Ramos (cell line): ENCODE data around the gene SLC38A3.

Experiments used
- in situ Hi-C: fragments of 300-500 bp; cut with MboI; formaldehyde crosslinking; loops from one replicate; pipeline ENCODE4 v1.14.3; 2022; ENCODE audit warnings: low sequenced_read_pairs; ENCODE audit not compliant: unreplicated experiment

Gene SLC38A3

DNA sequence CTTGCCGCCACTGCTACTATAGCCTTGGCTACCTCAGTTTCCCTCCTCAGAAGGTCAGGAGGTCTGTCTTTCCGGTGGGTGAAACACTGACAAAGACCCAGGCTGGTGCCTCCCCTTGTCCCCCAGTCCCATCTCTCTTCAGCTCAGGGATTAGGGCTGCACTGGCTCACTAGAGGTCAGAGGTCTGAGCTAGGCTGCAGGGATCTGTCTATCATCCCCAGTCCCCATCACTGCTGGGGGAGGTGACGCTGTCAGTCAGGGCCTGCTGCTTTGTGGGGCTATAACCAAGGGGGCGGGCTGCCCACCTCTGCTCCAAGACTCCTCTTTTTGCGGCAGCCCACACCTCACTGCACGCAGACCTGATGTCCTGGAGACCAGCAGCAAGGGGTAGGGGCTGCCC, 36.3 kb upstream of the SLC38A3 start:
- in situ Hi-C loops, result no loop called here

DNA sequence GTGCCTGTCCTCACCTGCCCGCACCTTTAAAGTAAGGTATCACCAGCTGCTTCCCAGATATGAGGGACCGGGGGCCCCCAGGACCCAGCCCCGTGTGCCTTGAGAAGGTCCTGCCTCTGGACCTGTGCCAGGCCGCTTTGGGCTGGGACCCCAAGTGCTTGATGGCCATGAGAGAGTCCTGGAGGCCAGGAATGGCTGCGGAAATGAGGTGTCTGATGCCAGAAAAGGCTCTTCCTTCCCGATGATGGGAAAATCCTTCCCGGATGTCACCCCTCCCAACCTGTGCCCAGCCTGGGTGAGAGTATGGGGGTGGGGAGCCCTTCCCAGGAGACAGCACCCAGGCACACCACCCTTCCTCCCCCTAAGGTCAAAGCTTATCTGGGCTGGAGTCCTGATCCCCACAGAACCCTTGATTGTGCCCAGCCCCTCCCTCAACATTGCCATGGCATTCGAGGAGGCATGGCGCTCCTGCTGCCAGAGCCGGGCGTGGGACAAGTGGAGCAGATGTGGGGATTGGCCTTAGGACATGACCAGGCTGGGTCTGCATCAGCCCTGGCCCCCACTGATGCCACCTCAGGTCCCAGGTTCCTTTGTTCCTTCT, 35.7 kb upstream of the SLC38A3 start:
- in situ Hi-C loops, result no loop called here

DNA sequence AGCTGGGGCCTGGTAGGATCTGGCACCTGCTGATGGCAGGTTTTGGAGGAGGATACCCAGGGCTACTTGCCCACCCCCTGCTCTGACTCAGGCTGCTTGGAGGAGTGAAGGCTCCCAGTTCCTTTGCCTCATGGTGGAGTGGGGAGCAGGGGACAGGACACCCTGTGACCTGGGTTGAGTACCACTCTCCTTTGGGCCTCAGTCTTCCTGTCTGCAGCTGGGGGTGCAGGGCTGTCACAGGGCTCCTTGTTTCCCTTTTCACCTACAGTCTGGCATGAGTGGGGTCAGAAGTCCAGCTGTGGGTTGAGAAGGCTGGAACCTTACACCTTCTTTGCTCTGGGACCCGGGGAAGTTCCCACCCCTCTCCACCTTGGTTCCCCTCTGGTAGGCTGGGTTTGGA, 35.2 kb upstream of the SLC38A3 start:
- in situ Hi-C loops, result no loop called here

DNA sequence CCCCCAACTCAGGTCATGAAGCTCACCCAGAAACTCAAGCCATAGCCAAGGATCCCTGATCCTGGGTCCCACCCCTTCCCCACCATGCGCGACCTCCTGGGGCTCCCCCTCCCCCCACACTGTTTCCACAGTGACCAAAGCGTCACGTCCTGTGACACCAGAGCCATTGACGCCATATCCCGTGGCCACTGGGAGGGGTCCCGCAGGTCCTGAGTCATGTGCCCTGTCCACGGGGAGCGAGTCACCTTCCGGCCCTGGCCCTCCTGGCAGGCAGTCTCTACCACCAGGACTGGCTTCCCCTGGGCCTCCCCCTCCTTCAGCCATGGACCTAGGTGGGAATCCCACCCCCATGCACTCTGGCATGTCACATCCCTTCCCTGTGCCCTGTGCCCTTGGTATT, 34.4 kb upstream of the SLC38A3 start:
- in situ Hi-C loops, result no loop called here

DNA sequence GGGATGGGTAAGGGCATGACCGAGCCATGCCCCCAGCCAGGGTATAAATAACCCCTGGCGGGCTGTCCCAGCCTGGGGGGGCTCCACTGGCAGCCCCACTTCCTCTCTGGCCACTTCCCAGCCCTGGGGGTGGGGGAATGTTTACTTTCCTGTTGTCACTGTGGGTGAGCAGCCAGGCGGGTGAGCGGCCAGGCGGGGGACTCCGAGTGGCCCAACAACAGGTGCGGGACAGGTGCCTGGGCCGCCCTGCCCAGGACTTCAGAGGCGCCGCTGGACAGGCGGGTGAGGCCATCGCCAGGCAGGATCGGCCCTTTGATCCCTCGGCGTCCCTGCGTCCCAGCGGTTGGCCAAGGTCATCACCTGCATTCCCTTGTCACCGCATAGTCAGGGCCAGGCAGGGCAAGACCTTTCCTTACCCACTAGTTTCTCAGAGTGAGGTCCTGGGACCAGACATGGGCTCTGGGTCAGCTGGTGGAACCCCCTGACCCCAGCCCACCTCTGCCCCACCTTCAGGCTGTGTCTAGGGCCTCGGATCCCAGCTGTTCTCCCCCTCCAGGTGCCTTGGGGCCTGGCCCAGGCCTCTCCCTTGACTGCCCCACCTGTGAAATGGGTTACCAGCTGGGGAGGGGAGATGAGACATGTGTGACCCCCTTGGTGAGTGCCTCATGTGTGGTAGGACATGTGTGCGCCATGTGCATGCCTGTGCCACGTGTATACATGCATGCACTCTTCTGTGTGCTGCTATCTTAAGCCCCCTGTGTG, 33.4 kb upstream of the SLC38A3 start:
- in situ Hi-C loops, result no loop called here

DNA sequence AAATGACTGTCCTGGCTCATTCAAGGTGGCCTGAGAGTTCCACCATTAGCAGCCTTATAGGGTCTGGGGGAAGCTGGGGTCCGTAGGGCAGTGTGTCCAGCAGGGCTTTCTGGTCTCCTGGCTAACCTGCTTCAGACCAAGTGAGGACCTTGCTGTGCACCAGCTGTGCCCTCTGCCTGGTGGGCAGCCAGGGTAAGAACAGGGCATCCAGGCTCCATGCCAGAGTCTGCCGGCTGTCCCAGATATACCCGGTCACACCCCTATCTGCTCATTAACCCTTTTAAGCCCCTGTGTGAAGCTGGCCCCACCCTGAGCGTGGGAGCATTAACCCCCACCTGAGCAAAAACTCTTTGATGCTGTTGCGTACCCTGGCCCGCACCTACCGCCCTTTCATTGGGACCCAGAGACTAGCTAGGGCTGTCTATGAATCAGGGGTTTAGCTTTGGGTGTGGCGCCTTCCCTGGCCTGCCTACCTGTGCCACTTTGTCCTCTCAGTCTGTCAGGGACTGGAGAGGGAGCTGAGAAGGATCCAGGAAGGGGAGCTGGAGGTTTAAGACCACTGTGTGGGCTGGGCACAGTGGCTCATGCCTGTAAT, 32.3 kb upstream of the SLC38A3 start:
- in situ Hi-C loops, result no loop called here

DNA sequence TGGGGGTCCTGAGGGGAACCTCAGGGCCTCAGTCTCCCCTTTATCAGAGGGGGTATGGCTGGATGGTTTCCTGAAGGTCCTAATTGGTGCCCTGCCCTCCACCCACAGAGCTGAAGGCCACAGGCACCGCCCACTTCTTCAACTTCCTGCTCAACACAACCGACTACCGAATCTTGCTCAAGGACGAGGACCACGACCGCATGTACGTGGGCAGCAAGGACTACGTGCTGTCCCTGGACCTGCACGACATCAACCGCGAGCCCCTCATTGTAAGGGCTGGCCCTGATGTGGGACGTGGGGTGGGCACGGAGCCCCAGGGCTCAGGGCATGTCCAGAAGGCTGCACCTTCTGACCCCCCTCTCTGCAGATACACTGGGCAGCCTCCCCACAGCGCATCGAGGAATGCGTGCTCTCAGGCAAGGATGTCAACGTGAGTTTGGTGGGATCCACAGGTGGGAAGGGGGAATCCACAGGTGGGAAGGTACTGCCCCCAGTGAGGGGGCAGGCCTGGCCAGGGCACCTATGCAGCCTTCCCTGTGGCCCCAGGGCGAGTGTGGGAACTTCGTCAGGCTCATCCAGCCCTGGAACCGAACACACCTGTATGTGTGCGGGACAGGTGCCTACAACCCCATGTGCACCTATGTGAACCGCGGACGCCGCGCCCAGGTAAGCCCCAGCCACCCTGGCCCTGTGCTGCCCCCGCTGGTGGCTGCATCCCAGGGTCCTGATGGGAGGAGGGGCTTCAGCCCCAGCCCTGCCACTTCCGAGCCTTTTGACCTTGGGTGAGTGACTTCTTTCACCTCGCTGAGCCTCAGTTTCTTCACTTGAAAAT, 31.2 kb upstream of the SLC38A3 start:
- in situ Hi-C loops, result no loop called here

DNA sequence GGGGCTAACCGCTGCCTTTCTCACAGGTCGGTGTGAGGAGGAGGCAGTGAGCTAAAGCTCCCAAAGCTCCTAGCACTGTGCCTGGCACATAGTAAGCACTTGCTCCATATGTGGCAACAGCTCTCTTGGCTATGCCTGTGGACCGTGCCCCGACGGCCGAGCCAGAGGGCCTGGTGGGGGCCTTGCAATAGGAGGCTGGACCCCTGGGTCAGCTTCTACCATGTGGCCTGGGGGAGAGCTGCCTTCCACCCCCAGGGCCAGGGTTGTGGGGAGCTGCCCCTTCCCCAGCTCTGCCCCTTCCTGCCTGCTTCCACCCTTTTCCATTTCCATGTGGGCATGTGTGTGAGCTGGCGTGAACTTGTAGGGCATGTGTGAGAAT, 30.6 kb upstream of the SLC38A3 start:
- in situ Hi-C loops, result no loop called here

DNA sequence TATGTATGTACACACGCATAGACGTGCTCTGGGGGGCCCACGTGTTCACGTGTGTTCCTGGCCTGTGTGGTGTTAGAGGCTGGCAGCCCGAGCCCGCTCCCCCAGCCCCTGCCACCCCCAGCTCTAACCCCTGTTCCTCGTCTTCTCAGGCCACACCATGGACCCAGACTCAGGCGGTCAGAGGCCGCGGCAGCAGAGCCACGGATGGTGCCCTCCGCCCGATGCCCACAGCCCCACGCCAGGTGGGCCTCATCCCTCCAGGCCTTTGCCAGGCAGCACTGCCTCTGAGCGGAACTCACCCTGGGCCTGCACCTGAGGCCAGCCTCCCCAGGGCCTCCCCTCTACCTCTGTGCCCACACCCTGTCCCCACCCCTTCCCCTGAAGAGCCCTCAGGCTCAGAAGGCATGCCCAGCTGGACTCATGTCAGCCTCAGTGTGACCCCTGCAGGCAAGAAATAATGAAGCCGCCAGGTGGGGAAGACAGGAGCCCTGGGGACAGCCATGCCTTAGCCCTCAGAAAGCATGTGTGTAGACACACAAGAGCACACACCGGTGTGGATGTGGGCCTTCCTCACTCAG, 30.0 kb upstream of the SLC38A3 start:
- in situ Hi-C loops, result no loop called here

DNA sequence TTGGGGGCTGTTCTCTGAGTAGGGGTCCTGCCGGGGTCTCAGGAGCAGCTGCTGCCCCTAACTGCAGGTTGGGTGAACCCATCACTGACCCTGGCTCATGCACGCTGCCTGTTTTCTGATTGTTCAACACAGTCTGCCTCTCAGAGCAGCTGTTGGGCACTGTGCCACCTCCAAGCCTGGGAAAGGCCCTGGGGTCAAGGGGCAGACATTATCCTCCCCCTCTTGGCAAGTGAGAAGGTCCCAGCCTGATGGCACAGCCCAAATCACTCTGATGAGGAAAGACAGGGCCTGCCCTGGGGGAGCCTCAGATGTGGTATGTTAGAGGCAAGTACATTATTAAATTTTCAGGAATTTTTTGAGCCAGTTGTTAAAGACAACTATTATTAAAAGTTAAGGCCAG, 27.7 kb upstream of the SLC38A3 start:
- in situ Hi-C loops, result no loop called here

DNA sequence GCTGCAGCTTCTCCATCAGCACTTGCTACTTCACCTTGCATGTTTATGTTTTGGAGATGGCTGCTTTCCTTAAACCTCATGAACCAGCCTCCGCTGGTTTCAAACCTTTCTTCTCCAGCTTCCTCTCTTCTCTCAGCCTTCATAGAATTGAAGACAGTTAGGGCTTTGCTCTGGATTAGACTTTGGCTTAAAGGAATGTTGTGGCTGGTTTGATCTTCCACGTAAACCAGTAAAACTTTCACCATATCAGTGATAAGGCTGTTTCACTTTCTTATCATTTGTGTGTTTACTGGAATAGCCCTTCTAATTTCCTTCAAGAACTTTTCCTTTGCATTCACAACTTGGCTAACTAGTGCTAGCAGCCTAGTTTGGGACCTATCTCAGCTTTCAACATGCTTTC, 25.4 kb upstream of the SLC38A3 start:
- in situ Hi-C loops, result no loop called here

DNA sequence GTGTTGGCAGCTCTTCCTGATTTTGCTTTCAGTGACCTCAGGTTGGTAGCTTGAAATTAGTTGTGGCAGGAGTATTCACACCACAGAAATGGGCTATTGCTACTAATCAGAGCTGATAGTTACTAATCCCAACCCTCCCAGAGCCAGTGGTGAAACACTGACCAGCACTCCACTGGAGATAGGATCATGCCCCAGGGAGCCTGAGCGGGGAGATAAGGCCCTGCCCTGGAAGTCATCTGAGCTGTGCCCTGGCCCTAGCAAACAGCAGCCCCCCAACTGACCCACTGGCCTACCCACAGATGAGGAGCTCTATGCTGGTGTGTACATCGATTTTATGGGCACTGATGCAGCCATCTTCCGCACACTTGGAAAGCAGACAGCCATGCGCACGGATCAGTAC, 23.1 kb upstream of the SLC38A3 start:
- in situ Hi-C loops, result no loop called here

DNA sequence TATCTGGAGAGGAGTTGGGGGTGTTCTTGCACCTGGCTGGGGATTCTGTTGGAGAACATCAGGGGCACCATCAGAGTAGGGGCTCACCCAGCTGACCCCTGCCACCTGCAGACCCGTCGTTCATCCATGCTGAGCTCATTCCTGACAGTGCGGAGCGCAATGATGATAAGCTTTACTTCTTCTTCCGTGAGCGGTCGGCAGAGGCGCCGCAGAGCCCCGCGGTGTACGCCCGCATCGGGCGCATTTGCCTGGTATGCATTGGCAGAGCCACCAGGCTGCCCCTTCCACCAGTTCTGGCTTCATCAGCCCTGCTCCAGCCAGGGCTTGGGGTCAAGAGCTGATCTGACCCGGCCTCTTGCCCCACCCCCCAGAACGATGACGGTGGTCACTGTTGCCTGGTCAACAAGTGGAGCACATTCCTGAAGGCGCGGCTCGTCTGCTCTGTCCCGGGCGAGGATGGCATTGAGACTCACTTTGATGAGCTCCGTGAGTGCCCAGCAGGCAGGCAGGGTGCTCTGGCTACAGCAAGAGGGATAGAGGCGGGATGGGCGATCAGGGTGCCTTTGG, 22.5 kb upstream of the SLC38A3 start:
- in situ Hi-C loops, result no loop called here

DNA sequence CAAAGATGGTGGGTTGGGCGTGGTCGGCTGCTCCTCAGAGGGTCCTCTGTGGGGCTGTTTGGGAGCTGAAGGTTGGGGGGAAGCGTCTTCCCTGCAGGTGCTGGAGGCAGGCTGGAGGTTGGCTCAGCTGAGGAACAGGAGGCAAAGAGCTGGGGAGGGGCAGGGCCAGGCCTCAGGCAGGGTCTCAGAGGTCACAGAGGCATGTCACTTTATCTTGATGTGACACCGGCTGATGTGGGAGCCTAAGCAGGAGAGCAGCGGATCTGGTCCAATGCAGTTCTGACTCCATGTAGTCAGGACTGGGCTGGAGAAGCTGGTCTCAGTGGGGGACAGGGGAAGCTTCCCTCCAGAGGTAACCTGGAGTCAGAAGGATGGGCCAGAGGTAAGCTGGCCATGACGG, 21.3 kb upstream of the SLC38A3 start:
- in situ Hi-C loops, result no loop called here

DNA sequence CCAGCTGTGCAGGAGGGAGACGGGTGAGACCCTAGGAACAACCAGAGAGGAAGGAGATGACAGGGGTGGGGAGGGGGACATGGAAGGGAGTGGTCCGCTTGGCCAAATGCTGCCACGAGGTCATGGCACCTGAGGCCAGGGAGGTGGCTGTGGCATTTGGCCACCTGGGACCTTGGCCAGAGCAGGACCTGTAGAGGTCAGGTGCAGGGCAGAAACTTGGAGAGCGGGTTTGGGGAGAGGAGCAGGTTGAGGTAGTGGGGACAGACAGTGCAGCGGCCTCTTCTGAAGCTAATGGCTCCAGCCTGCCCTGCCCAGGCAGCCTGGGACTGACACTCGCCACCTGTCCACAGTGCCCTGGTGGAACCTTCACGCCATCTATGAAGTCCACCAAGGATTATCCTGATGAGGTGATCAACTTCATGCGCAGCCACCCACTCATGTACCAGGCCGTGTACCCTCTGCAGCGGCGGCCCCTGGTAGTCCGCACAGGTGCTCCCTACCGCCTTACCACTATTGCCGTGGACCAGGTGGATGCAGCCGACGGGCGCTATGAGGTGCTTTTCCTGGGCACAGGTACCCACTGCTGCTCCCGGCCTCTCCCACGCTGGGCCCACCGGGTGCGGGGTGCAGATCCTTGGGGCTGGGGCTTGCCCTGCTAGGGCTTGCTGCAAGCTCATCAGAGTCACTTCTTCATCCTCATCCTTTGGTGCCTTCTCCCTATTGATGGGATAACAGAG, 20.7 kb upstream of the SLC38A3 start:
- in situ Hi-C loops, result no loop called here

DNA sequence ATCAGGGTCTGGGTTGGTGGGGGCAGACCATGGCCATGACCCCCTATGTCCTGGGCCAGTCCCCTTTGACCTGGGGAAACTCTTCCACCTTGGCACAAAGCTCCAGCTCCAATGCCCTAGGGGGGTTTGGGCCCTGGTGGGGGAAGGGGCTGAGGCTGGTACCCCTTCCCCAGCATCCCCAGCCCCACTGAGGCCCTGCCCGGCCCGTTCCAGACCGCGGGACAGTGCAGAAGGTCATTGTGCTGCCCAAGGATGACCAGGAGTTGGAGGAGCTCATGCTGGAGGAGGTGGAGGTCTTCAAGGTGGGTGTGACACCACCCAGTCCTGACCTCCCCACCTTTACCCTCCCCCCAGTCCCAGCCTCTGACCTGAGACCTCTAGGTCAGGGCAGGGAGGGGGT, 19.8 kb upstream of the SLC38A3 start:
- in situ Hi-C loops, result no loop called here

DNA sequence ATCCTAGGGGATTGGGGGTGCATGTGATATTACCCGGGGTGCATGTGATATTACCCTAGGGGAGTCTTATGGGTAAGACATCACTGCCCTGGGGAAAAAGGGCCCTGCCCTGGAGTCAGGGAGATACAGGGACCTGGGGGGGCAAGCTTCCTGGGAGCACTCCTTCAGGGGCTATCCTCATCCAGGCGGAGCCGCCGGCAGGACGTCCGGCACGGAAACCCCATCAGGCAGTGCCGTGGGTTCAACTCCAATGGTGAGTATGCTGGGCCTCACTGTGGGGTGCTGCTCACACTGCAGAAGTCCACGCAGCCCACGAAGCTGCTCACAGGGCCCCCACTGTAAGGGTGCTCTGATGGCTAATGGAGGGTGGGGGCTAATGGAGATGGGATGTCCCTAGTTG, 19.0 kb upstream of the SLC38A3 start:
- in situ Hi-C loops, result no loop called here

DNA sequence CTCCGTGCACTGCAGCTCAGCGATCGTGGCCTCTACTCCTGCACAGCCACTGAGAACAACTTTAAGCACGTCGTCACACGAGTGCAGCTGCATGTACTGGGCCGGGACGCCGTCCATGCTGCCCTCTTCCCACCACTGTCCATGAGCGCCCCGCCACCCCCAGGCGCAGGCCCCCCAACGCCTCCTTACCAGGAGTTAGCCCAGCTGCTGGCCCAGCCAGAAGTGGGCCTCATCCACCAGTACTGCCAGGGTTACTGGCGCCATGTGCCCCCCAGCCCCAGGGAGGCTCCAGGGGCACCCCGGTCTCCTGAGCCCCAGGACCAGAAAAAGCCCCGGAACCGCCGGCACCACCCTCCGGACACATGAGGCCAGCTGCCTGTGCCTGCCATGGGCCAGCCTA, 17.3 kb upstream of the SLC38A3 start:
- in situ Hi-C loops, result no loop called here

DNA sequence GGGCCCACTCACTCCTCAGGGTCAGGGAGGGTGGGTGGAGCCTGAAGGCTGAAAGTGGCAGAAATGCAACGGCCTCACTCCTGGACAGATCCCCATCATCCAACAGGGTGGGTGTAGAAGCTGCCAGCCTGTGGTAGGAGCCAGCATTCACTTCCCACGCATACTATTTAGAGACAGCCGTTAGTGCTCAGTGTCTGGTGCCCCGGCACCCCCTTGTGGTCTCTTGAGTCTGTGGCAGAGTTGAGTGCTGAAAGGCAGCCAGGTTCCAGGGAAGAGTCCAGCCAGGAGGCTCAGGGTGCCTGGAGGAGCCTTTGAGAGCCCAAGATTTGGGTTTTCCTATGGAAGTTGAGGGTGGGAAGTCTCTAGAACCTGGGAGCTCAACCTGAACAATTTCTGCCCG, 15.8 kb upstream of the SLC38A3 start:
- in situ Hi-C loops, result no loop called here

DNA sequence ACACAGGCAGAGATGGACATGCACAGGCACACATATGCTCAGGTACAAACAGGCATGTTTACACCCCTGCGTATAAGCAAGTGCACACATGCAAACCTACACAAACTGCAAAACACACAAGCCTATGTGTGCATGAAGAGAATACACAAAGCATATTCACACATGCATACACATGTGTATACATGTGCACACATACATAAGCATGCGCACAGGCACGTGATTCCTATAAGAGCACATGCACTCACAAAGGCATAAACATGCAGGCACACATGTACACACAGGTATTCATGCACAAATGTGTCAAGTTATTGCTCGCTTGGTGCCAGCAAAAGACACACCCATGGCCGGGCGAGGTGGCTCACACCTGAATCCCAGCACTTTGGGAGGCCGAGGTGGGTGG, 15.1 kb upstream of the SLC38A3 start:
- in situ Hi-C loops, result loop anchor here (5.0 kb wide), 1 partner anchor 82 kb away; no protein-coding TSS in a partner anchor
